Naive B cell (primary cell): ENCODE results near the gene SLC2A9. TPM values are rescaled to one million over a fixed set of nuclear protein-coding genes. Genes with fewer than 3 reads are reported as not detected.

Source experiments
- ATAC-seq, 2 donors: fragments of 150-1000 bp; cut with Tn5 transposase; 2 replicates each; pipeline ENCODE4 v1.10.0; 2021; ENCODE audit warnings: low read depth in 2 of 2, mild to moderate bottlenecking in 2 of 2, moderate library complexity in 2 of 2
- DNase-seq: peaks from one replicate; pipeline ENCODE4 v3.0.0; 2022
- H3K27ac Mint-ChIP-seq, 6 donors: one replicate each; pipeline ENCODE4 v1.8.0; 2020 to 2022; ENCODE audit warnings: mild to moderate bottlenecking in 6 of 6, mixed read lengths in 6 of 6, moderate library complexity in 5 of 6, inconsistent platforms in 2 of 6
- H3K27me3 Mint-ChIP-seq, 3 donors: one replicate each; pipeline ENCODE4 v1.8.0; 2021 to 2022; ENCODE audit warnings: mixed read lengths in 3 of 3, mild to moderate bottlenecking in 1 of 3
- H3K36me3 Mint-ChIP-seq, 2 donors: one replicate each; pipeline ENCODE4 v1.8.0; 2020 to 2022; ENCODE audit warnings: mixed read lengths in 2 of 2, inconsistent platforms in 1 of 2, mild to moderate bottlenecking in 1 of 2
- H3K4me1 Mint-ChIP-seq, 3 donors: one replicate each; pipeline ENCODE4 v1.8.0; 2020 to 2022; ENCODE audit warnings: mixed read lengths in 3 of 3, inconsistent platforms in 1 of 3, mild to moderate bottlenecking in 1 of 3, moderate library complexity in 1 of 3
- H3K4me3 Mint-ChIP-seq, 8 donors: one replicate each; pipeline ENCODE4 v1.8.0; 2020 to 2022; ENCODE audit warnings: mild to moderate bottlenecking in 8 of 8, mixed read lengths in 8 of 8, moderate library complexity in 8 of 8, inconsistent platforms in 2 of 8
- H3K9me3 Mint-ChIP-seq, 7 donors: one replicate each; pipeline ENCODE4 v1.8.0; 2020 to 2022; ENCODE audit warnings: mixed read lengths in 7 of 7, mild to moderate bottlenecking in 5 of 7, inconsistent platforms in 2 of 7, moderate library complexity in 1 of 7
- polyA plus RNA-seq, 6 donors: library from polyadenylated mRNA; unstranded; fragments of 300-500 nt; fragmentation: Illumina TruSeq; gene quantifications; one replicate each; pipeline ENCODE4 v1.2.3, GENCODE V29; 2021; ENCODE audit warnings: low read depth in 6 of 6

Gene SLC2A9
- polyA plus RNA-seq, 6 donors from 2014 or later, result 0.52 to 1.4 (median 1.3) TPM; not detected in 1

GRCh38 chr4:10023050-10023419 is 1.7 kb upstream of the SLC2A9 start:
- peaks cover 4 to 22% (median 14%) of the 10 kb centered on the region in 3 donors for H3K27me3 Mint-ChIP-seq
- H3K27ac Mint-ChIP-seq, result peak overlapping the region in 1 of 6 donors; percentile 76
- H3K4me1 Mint-ChIP-seq, result peaks cover 33 to 55% (median 41%) of the 10 kb centered on the region in 3 donors
- H3K36me3 Mint-ChIP-seq, result no peaks in the 10 kb centered on the region
- DNase-seq (peak; percentile 14), ATAC-seq (peak; percentile 37)
- no peaks in the 10 kb centered on the region for H3K9me3 Mint-ChIP-seq
- peak overlapping the region in 2 of 8 donors; percentile 34 to 42 for H3K4me3 Mint-ChIP-seq

- Mint-ChIP-seq H3K4me1 (peaks cover 33 to 55% (median 41%) of the 10 kb centered on the region in 3 donors), H3K4me3 (peak overlapping the region in 3 of 8 donors; percentile 12 to 42 (median 34)), H3K27me3 (peaks cover 4 to 17% (median 9%) of the 10 kb centered on the region in 3 donors), H3K27ac (peak overlapping the region in 2 of 6 donors; percentile 49 to 76), H3K36me3 (no peaks in the 10 kb centered on the region), H3K9me3 (no peaks in the 10 kb centered on the region)
- DNase-seq, result no peak
- ATAC-seq, result no peak
Observed at GRCh38 chr4:10022346-10023049, 1.2 kb upstream of the SLC2A9 start.

GRCh38 chr4:10021653-10022023 is 341 bp upstream of the SLC2A9 start:
- peaks cover 0 to 10% (median under 1%) of the 10 kb centered on the region in 3 donors for H3K27me3 Mint-ChIP-seq
- peaks cover 33 to 55% (median 41%) of the 10 kb centered on the region in 3 donors for H3K4me1 Mint-ChIP-seq
- H3K9me3 Mint-ChIP-seq, result no peaks in the 10 kb centered on the region
- no peak overlapping the region for H3K27ac Mint-ChIP-seq
- ATAC-seq (no peak), DNase-seq (no peak)
- H3K4me3 Mint-ChIP-seq, result no peak overlapping the region
- no peaks in the 10 kb centered on the region for H3K36me3 Mint-ChIP-seq

GRCh38 chr4:10020106-10020505 is 1.2 kb downstream of the SLC2A9 start:
- DNase-seq (no peak), ATAC-seq (no peak)
- peaks cover 33 to 55% (median 41%) of the 10 kb centered on the region in 3 donors for H3K4me1 Mint-ChIP-seq
- H3K27ac Mint-ChIP-seq, result peak overlapping the region in 4 of 6 donors; percentile 36 to 74 (median 66)
- H3K9me3 Mint-ChIP-seq, result no peaks in the 10 kb centered on the region
- no peaks in the 10 kb centered on the region for H3K36me3 Mint-ChIP-seq
- no peaks in the 10 kb centered on the region for H3K27me3 Mint-ChIP-seq
- peak overlapping the region in 6 of 8 donors; percentile 20 to 90 (median 68) for H3K4me3 Mint-ChIP-seq

GRCh38 chr4:10019521-10020051 is 1.7 kb downstream of the SLC2A9 start:
- H3K4me1 Mint-ChIP-seq, result peaks cover 33 to 55% (median 41%) of the 10 kb centered on the region in 3 donors
- ATAC-seq, result no peak
- H3K27ac Mint-ChIP-seq, result peak overlapping the region in 5 of 6 donors; percentile 60 to 97 (median 91)
- no peaks in the 10 kb centered on the region for H3K9me3 Mint-ChIP-seq
- no peaks in the 10 kb centered on the region for H3K27me3 Mint-ChIP-seq
- no peak for DNase-seq
- H3K36me3 Mint-ChIP-seq, result no peaks in the 10 kb centered on the region
- H3K4me3 Mint-ChIP-seq, result peak overlapping the region; percentile 82 to 92 (median 88)

GRCh38 chr4:10018818-10019461 is 2.4 kb downstream of the SLC2A9 start:
- no peaks in the 10 kb centered on the region for H3K36me3 Mint-ChIP-seq

GRCh38 chr4:10017037-10017893 is 4.0 kb downstream of the SLC2A9 start:
- peak overlapping the region in 2 of 6 donors; percentile 2 to 11 for H3K27ac Mint-ChIP-seq
- H3K4me3 Mint-ChIP-seq, result peak overlapping the region in 2 of 8 donors; percentile 37 to 51
- no peak for DNase-seq
- no peak for ATAC-seq
- no peaks in the 10 kb centered on the region for H3K36me3 Mint-ChIP-seq
- H3K4me1 Mint-ChIP-seq, result peaks cover 15 to 34% (median 21%) of the 10 kb centered on the region in 3 donors
- H3K27me3 Mint-ChIP-seq, result no peaks in the 10 kb centered on the region
- no peaks in the 10 kb centered on the region for H3K9me3 Mint-ChIP-seq

More at GRCh38 chr4:10018818-10019461, 2.4 kb downstream of the SLC2A9 start:
- Mint-ChIP-seq H3K27ac (peak overlapping the region; percentile 61 to 97 (median 92)), H3K27me3 (no peaks in the 10 kb centered on the region), H3K4me3 (peak overlapping the region; percentile 82 to 92 (median 88)), H3K4me1 (peaks cover 30 to 51% (median 38%) of the 10 kb centered on the region in 3 donors), H3K9me3 (no peaks in the 10 kb centered on the region)
- ATAC-seq (peak; percentile 93 to 96), DNase-seq (peak; percentile 82)

GRCh38 chr4:10016169-10016568 is 5.1 kb downstream of the SLC2A9 start:
- no peak overlapping the region for H3K27ac Mint-ChIP-seq
- DNase-seq (no peak), ATAC-seq (no peak)
- H3K36me3 Mint-ChIP-seq, result no peaks in the 10 kb centered on the region
- no peaks in the 10 kb centered on the region for H3K27me3 Mint-ChIP-seq
- no peak overlapping the region for H3K4me3 Mint-ChIP-seq
- H3K4me1 Mint-ChIP-seq, result peaks cover 15 to 29% (median 22%) of the 10 kb centered on the region in 3 donors
- H3K9me3 Mint-ChIP-seq, result no peaks in the 10 kb centered on the region

- Mint-ChIP-seq H3K27ac (no peak overlapping the region), H3K27me3 (no peaks in the 10 kb centered on the region), H3K36me3 (no peaks in the 10 kb centered on the region), H3K9me3 (no peaks in the 10 kb centered on the region), H3K4me3 (no peak overlapping the region), H3K4me1 (peaks cover 14 to 22% (median 21%) of the 10 kb centered on the region in 3 donors)
- ATAC-seq (no peak), DNase-seq (no peak)
Observed at GRCh38 chr4:10015140-10015753, 6.0 kb downstream of the SLC2A9 start.

GRCh38 chr4:10013722-10014121 is 7.6 kb downstream of the SLC2A9 start:
- Mint-ChIP-seq H3K4me1 (peaks cover 5 to 10% (median 7%) of the 10 kb centered on the region in 3 donors), H3K9me3 (no peaks in the 10 kb centered on the region), H3K27ac (no peak overlapping the region), H3K4me3 (no peak overlapping the region), H3K36me3 (no peaks in the 10 kb centered on the region), H3K27me3 (no peaks in the 10 kb centered on the region)
- ATAC-seq (no peak), DNase-seq (no peak)

GRCh38 chr4:10011885-10012284 is 9.4 kb downstream of the SLC2A9 start:
- Mint-ChIP-seq H3K27me3 (no peaks in the 10 kb centered on the region), H3K9me3 (peaks cover 0 to 2% (median 0%) of the 10 kb centered on the region in 7 donors), H3K36me3 (no peaks in the 10 kb centered on the region), H3K4me1 (peaks cover 4 to 10% (median 6%) of the 10 kb centered on the region in 3 donors), H3K4me3 (no peak overlapping the region), H3K27ac (no peak overlapping the region)
- no peak for ATAC-seq
- DNase-seq, result no peak

- no peak for DNase-seq
- ATAC-seq, result no peak
- H3K4me3 Mint-ChIP-seq, result no peak overlapping the region
- H3K27ac Mint-ChIP-seq, result no peak overlapping the region
- peaks cover 8 to 16% (median 12%) of the 10 kb centered on the region in 3 donors for H3K4me1 Mint-ChIP-seq
- H3K36me3 Mint-ChIP-seq, result no peaks in the 10 kb centered on the region
- H3K27me3 Mint-ChIP-seq, result no peaks in the 10 kb centered on the region
- peaks cover 0 to 2% (median 0%) of the 10 kb centered on the region in 7 donors for H3K9me3 Mint-ChIP-seq
Observed at GRCh38 chr4:10011277-10011676, 10.0 kb downstream of the SLC2A9 start.
